ENCODE measurements around the gene GCH1. TPM values are rescaled to one million over a fixed set of nuclear protein-coding genes. Genes with fewer than 3 reads are reported as not detected.

GCH1 gene
- total RNA-seq, 2 experiments from 2014 or later: 18.4 to 20.4 TPM

DNA sequence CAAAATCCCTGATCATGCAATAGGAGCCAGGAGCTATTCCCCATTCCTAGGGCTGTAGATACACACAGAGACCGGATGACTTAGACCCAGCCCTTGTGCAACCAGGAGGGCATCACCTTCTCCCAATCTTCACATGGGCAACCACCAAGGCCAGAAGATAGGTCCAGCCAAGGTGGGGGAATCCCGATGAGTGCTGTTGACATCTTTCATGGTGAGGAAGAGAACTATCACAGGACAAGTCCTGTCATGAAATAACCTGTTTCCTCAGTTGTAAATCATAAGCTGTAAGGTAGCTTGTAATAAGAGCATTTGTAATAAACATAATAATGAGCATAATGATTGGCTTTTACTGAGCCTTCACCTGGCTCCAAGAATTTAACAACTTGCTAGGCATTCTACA lies 89.5 kb downstream of the GCH1 start:
- ChIA-PET CTCF (no interaction called here), POLR2A (no interaction called here)
- Histone ChIP-seq H3K36me3 (ENCODE audit: insufficient read depth, low read length) (no peaks in the 10 kb centered on the region), H3K27me3 (ENCODE audit: control insufficient read depth in 1 of 2, insufficient read depth in 2 of 2, low read length in 2 of 2) (no peaks in the 10 kb centered on the region), H3K9me3 (ENCODE audit: control insufficient read depth in 1 of 2, insufficient read depth in 1 of 2, low read length in 2 of 2) (no peaks in the 10 kb centered on the region), H3K4me3 (ENCODE audit: low read length) (no peak overlapping the region), H3K4me1 (ENCODE audit: insufficient read depth, low read length) (no peaks in the 10 kb centered on the region), H3K27ac (ENCODE audit: low read depth in 1 of 2, low read length in 2 of 2) (no peak overlapping the region)
- Mint-ChIP-seq H3K4me1 (ENCODE audit: low read depth) (no peaks in the 10 kb centered on the region), H3K9me3 (no peaks in the 10 kb centered on the region), H3K36me3 (ENCODE audit: low read depth) (no peaks in the 10 kb centered on the region), H3K4me3 (no peak overlapping the region), H3K27me3 (no peaks in the 10 kb centered on the region), H3K27ac (no peak overlapping the region)
- intact Hi-C loops (cut with DNase I, micrococcal nuclease): no loop called here
- DNase-seq: no peak
- no peak for ATAC-seq (ENCODE audit: poor library complexity)
- TF ChIP-seq, protein P1, sequence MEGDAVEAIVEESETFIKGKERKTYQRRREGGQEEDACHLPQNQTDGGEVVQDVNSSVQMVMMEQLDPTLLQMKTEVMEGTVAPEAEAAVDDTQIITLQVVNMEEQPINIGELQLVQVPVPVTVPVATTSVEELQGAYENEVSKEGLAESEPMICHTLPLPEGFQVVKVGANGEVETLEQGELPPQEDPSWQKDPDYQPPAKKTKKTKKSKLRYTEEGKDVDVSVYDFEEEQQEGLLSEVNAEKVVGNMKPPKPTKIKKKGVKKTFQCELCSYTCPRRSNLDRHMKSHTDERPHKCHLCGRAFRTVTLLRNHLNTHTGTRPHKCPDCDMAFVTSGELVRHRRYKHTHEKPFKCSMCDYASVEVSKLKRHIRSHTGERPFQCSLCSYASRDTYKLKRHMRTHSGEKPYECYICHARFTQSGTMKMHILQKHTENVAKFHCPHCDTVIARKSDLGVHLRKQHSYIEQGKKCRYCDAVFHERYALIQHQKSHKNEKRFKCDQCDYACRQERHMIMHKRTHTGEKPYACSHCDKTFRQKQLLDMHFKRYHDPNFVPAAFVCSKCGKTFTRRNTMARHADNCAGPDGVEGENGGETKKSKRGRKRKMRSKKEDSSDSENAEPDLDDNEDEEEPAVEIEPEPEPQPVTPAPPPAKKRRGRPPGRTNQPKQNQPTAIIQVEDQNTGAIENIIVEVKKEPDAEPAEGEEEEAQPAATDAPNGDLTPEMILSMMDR (IDR thresholded peaks at IDR 0.05): no peak

DNA sequence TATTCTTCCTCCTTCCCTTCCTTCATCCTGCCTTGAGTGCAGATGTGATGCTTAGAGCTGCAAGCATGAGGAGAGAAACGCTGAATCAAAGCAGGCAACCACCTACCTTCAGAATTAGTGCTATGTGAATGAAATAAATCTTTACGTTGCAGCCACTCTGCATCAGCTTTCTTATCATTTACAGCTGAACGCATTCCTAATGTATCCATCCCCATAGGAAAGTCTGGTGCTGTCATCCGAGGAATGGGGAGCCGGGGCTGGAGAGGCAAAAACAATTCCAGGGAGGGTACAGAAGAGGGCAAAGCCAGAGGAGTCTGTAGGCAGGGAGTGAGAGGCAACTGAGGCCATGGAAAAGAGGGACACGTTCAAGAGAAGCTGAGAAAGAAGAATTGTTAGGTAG lies 90.0 kb downstream of the GCH1 start:
- intact Hi-C loops (cut with DNase I, micrococcal nuclease): no loop called here
- Histone ChIP-seq H3K4me1 (ENCODE audit: insufficient read depth, low read length) (no peaks in the 10 kb centered on the region), H3K36me3 (ENCODE audit: insufficient read depth, low read length) (no peaks in the 10 kb centered on the region), H3K27me3 (ENCODE audit: control insufficient read depth in 1 of 2, insufficient read depth in 2 of 2, low read length in 2 of 2) (no peaks in the 10 kb centered on the region), H3K9me3 (ENCODE audit: control insufficient read depth in 1 of 2, insufficient read depth in 1 of 2, low read length in 2 of 2) (no peaks in the 10 kb centered on the region), H3K27ac (ENCODE audit: low read depth in 1 of 2, low read length in 2 of 2) (no peak overlapping the region), H3K4me3 (ENCODE audit: low read length) (no peak overlapping the region)
- no peaks in the 10 kb centered on the region for H3K27me3 Mint-ChIP-seq
- TF ChIP-seq, protein P1 (IDR thresholded peaks at IDR 0.05): no peak
- H3K4me3 Mint-ChIP-seq: no peak overlapping the region
- no peaks in the 10 kb centered on the region for H3K9me3 Mint-ChIP-seq
- no peaks in the 10 kb centered on the region for H3K36me3 Mint-ChIP-seq (ENCODE audit: low read depth)
- ATAC-seq (ENCODE audit: poor library complexity): no peak
- ChIA-PET CTCF (no interaction called here), POLR2A (no interaction called here)
- no peak for DNase-seq
- no peak overlapping the region for H3K27ac Mint-ChIP-seq
- no peaks in the 10 kb centered on the region for H3K4me1 Mint-ChIP-seq (ENCODE audit: low read depth)

DNA sequence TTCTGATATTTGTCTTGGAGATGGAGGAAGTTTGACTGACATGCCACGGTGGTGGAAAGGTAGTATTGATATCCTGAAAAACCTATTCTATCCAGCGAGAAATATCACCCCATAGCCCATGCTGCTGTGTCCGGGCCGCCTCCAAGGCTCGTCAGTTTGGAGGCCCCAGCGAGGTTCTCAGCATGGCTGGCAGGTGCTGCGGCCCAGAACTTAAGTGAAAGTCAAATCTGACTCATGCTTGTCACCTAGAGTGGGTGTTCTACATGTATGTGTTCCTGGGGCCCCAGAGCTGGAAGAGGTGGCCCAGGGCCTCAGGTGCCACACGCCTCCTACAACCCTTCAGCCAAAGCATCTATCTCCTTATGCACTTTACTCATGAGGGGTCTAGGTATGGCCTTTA lies 92.9 kb downstream of the GCH1 start:
- ChIA-PET POLR2A (no interaction called here), CTCF (no interaction called here)
- ATAC-seq (ENCODE audit: poor library complexity): no peak
- intact Hi-C loops (cut with DNase I, micrococcal nuclease): loop anchor here in 1 of 2 experiments (5.0 kb wide), 1 partner anchor 98 kb away; no protein-coding TSS in a partner anchor
- Mint-ChIP-seq H3K4me1 (ENCODE audit: low read depth) (peaks cover 5% of the 10 kb centered on the region), H3K27ac (no peak overlapping the region), H3K36me3 (ENCODE audit: low read depth) (no peaks in the 10 kb centered on the region), H3K27me3 (peaks cover 10% of the 10 kb centered on the region), H3K9me3 (no peaks in the 10 kb centered on the region), H3K4me3 (no peak overlapping the region)
- TF ChIP-seq, protein P1 (IDR thresholded peaks at IDR 0.05): no peak
- DNase-seq: no peak
- Histone ChIP-seq H3K4me1 (ENCODE audit: insufficient read depth, low read length) (peaks cover 7% of the 10 kb centered on the region), H3K27me3 (ENCODE audit: control insufficient read depth in 1 of 2, insufficient read depth in 2 of 2, low read length in 2 of 2) (peaks cover 3 to 4% of the 10 kb centered on the region in 2 experiments), H3K4me3 (ENCODE audit: low read length) (no peak overlapping the region), H3K9me3 (ENCODE audit: control insufficient read depth in 1 of 2, insufficient read depth in 1 of 2, low read length in 2 of 2) (no peaks in the 10 kb centered on the region), H3K27ac (ENCODE audit: low read depth in 1 of 2, low read length in 2 of 2) (no peak overlapping the region), H3K36me3 (ENCODE audit: insufficient read depth, low read length) (no peaks in the 10 kb centered on the region)
